ENCODE data around the gene UBE2F.

GRCh38 chr2:238021327-238021726, 54.5 kb downstream of the UBE2F start:
- TF ChIP-seq, protein P1, sequence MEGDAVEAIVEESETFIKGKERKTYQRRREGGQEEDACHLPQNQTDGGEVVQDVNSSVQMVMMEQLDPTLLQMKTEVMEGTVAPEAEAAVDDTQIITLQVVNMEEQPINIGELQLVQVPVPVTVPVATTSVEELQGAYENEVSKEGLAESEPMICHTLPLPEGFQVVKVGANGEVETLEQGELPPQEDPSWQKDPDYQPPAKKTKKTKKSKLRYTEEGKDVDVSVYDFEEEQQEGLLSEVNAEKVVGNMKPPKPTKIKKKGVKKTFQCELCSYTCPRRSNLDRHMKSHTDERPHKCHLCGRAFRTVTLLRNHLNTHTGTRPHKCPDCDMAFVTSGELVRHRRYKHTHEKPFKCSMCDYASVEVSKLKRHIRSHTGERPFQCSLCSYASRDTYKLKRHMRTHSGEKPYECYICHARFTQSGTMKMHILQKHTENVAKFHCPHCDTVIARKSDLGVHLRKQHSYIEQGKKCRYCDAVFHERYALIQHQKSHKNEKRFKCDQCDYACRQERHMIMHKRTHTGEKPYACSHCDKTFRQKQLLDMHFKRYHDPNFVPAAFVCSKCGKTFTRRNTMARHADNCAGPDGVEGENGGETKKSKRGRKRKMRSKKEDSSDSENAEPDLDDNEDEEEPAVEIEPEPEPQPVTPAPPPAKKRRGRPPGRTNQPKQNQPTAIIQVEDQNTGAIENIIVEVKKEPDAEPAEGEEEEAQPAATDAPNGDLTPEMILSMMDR (IDR thresholded peaks at IDR 0.05 in 4 of 5, conservative IDR thresholded peaks at IDR 0.05 in 1 of 5), result no peak
- no peak for TF ChIP-seq POLR2A (IDR thresholded peaks at IDR 0.05)
